ENCODE results near the gene DBNDD1.
A peak's percentile ranks its signal among the peaks of the same experiment; 100 is the strongest.

DBNDD1 gene

DNA sequence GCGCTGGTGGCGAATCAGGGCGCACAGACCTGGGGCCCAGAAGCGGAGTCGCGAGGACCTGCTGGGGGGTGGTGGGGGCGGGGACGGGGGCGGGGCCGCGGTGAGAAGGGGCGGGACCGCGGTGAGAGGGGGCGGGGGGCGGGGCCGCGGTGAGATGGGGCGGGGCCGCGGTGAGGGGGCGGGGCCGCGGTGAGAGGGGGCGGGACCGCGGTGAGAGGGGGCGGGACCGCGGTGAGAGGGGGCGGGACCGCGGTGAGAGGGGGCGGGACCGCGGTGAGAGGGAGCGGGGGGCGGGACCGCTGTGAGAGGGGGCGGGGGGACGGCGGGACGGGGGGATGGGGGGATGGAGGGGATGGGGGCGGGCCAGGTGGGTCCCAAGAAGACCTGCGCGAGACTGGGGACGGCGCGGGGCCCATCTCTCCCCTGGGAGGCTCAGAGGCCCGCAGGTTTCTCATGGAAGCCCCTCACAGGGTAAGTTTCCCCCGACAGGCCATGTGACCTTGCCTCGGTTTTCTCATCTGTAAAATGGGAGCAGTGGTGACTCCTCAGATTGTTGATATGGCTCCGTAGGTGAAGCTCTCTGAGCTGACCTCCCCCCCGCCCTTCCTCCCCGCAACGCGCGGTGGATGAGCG, 28.6 kb upstream of the DBNDD1 start:
- Histone ChIP-seq H3K79me2 (ENCODE audit: control insufficient read depth, insufficient read depth, low read length, unreplicated experiment) (no peaks in the 10 kb centered on the region), H2AFZ (ENCODE audit: low read length, unreplicated experiment) (peak overlapping the region; percentile 81), H3K4me3 (ENCODE audit: low read depth, low read length) (peak overlapping the region; percentile 63), H3K4me1 (ENCODE audit: control insufficient read depth, insufficient read depth, low read length, unreplicated experiment) (peaks cover 15% of the 10 kb centered on the region), H3K27me3 (ENCODE audit: insufficient read depth, low read length) (no peaks in the 10 kb centered on the region), H3K27ac (ENCODE audit: low read depth, low read length) (no peak overlapping the region), H3K36me3 (ENCODE audit: insufficient read depth, low read length) (no peaks in the 10 kb centered on the region)

DNA sequence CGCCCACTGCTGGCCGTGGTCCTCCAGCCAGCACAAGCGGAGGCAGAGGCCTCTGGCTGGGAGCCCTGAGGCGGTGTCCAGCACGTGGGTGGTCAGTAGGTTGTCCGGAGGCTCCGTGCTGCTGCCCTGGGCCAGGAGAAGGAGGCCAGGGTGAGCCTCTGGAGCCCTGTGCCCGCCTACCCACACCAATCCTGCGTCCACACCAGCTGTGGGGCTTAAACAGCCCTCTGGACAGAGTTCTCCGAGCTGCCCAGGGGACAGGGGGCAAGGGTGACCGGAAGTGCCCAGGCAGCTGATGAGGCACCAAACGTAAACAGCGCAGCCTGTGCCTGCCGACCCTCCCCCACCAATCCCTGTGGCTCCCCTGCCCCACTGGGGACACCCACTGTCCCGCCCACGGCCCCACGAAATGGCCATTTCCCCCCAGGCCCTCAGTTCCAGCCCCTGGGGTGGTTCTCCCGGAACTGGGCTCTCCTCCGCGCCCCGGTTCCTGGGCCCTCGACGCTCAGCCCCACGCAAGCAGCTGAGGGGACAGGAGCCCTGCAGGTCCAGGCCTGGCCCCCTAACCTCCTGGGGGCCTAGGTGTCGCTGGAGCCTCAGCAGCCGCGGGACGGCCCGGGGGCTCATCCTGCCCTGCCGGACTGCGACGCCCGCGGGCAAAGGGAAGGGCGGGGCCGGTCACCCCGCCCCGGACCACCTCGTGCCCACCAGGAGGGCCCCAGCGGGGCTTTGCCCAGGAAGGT, 27.9 kb upstream of the DBNDD1 start:
- no peaks in the 10 kb centered on the region for H3K79me2 ChIP-seq (ENCODE audit: control insufficient read depth, insufficient read depth, low read length, unreplicated experiment)
- peak overlapping the region; percentile 81 for H2AFZ ChIP-seq (ENCODE audit: low read length, unreplicated experiment)
- no peaks in the 10 kb centered on the region for H3K27me3 ChIP-seq (ENCODE audit: insufficient read depth, low read length)
- peaks cover 15% of the 10 kb centered on the region for H3K4me1 ChIP-seq (ENCODE audit: control insufficient read depth, insufficient read depth, low read length, unreplicated experiment)
- H3K36me3 ChIP-seq (ENCODE audit: insufficient read depth, low read length), result no peaks in the 10 kb centered on the region
- no peak overlapping the region; the same call in 1 of the 2 replicates for H3K27ac ChIP-seq (ENCODE audit: low read depth, low read length)
- H3K4me3 ChIP-seq (ENCODE audit: low read depth, low read length), result peak overlapping the region; percentile 63

DNA sequence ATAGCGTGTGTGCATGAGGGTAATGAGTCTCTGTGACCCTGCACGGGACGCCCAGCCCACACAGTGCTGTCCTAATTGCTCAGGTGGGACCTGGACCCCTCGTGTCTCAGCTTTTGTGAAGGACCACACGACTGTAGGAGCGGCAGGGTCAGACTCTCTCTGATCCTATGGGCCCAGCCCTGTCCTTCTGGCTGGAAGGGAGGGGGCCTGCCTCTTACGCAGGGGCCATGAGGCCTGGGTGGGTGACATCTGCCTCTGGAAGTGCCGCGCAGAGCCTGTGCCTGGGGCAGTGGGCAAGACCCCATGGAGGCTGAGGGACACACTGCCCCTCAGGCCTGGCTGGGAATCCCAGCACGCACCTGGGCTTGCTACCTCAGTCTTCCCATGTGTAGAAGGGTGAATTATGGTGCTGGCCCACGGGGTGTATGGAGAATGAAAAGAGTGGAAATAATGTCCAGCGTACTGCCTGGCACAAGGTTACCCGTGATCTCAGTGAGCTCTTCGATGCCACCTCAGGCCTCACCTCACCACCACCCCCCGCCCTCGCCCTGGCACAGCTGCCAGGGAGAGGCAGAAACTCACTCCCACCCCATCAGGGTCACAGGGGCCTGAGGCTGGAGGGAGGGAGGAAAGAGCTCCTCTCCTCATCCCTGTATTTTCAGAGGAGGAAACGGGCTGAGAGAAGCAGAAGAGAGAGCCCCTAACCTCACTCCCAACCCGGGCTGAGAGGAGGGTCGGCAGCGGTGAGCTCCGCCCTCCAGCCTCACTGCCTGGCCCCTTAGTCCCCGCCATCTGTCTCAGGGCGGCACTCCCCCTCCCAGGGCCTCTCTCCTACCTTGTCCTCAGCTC, 27.1 kb upstream of the DBNDD1 start:
- Histone ChIP-seq H3K79me2 (ENCODE audit: control insufficient read depth, insufficient read depth, low read length, unreplicated experiment) (no peaks in the 10 kb centered on the region), H2AFZ (ENCODE audit: low read length, unreplicated experiment) (peak overlapping the region; percentile 81), H3K27ac (ENCODE audit: low read depth, low read length) (no peak overlapping the region), H3K36me3 (ENCODE audit: insufficient read depth, low read length) (no peaks in the 10 kb centered on the region), H3K4me1 (ENCODE audit: control insufficient read depth, insufficient read depth, low read length, unreplicated experiment) (peaks cover 15% of the 10 kb centered on the region), H3K27me3 (ENCODE audit: insufficient read depth, low read length) (no peaks in the 10 kb centered on the region), H3K4me3 (ENCODE audit: low read depth, low read length) (peak overlapping the region; percentile 63)

DNA sequence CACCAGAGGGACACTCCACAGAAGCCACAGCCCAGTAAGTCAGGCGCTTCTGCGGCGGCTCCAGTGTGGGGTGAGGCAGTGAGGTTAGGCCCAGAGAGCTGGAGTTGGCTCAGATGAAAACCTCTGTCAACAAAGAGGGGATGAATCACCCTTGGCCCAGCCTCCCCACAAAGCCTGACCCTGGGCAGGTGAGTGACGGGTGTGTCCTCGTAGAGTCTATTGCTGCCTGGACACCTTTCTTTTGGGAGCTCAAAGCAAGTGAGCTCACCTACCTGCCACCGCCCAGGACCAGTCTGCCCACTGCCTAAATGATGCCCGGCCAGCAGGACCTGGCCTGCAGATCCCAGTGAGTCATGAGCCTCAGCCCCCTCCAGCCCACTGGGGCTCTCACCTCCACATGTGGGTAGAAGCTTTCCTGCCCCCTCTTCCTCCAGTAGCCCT, 24.9 kb upstream of the DBNDD1 start:
- no peaks in the 10 kb centered on the region for H3K79me2 ChIP-seq (ENCODE audit: control insufficient read depth, insufficient read depth, low read length, unreplicated experiment)
- no peak overlapping the region for H3K4me3 ChIP-seq (ENCODE audit: low read depth, low read length)
- H3K27ac ChIP-seq (ENCODE audit: low read depth, low read length), result no peak overlapping the region
- H3K27me3 ChIP-seq (ENCODE audit: insufficient read depth, low read length), result no peaks in the 10 kb centered on the region
- 0 out of 2 replicates have a peak, but pooled peaks cover 2% of the 10 kb centered on the region for H3K36me3 ChIP-seq (ENCODE audit: insufficient read depth, low read length)
- H2AFZ ChIP-seq (ENCODE audit: low read length, unreplicated experiment), result no peak overlapping the region
- H3K4me1 ChIP-seq (ENCODE audit: control insufficient read depth, insufficient read depth, low read length, unreplicated experiment), result peaks cover 15% of the 10 kb centered on the region

DNA sequence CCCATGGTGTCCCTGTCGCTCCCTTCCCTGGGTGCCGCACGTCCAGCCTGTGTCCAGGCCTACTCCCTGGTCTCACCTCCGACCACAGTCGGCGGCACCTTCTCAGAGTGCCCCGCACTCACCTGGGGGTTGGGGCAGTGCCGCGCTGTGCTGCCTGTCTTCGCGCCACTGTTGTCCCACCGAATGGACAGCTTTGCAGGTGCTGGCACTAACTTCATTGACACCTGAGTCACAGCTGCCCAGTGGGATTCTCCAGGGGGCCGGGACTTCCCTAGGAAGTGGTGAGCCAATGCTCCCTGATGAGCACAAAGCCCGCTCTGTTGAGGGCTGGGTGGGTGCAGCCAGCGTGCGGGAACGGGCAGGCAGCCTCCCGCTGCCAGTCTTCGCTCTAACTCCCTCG, 24.3 kb upstream of the DBNDD1 start:
- Histone ChIP-seq H3K4me3 (ENCODE audit: low read depth, low read length) (no peak overlapping the region), H3K27me3 (ENCODE audit: insufficient read depth, low read length) (no peaks in the 10 kb centered on the region), H3K79me2 (ENCODE audit: control insufficient read depth, insufficient read depth, low read length, unreplicated experiment) (no peaks in the 10 kb centered on the region), H3K36me3 (ENCODE audit: insufficient read depth, low read length) (0 out of 2 replicates have a peak, but pooled peaks cover 2% of the 10 kb centered on the region), H3K4me1 (ENCODE audit: control insufficient read depth, insufficient read depth, low read length, unreplicated experiment) (peaks cover 15% of the 10 kb centered on the region), H2AFZ (ENCODE audit: low read length, unreplicated experiment) (no peak overlapping the region), H3K27ac (ENCODE audit: low read depth, low read length) (no peak overlapping the region)

DNA sequence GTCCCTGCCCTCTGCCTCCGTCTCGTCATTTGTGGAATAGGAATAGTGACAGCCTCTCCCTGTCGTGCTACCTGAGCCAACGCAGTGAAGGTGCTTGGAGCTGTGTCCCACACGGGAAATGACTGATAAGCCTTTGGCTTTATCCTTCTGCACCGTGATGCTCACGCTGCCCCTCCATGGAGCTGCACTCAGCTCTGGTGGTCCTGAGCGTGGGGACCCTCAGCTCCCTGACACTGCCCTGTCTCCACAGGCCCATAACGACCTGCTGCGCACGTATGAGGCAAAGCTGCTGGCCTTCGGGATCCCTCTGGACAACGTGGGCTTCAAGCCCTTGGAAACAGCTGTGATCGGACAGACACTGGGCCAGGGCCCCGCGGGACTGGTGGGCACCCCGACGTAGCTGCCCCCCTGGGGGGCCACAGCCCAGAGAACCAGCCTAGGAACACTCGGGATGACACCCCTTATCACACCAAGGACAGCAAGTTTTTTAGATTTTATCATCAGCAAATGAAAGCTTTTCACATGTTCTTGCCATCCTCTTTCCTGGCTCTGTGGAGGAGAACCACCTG, 23.8 kb upstream of the DBNDD1 start:
- no peak overlapping the region for H2AFZ ChIP-seq (ENCODE audit: low read length, unreplicated experiment)
- H3K27ac ChIP-seq (ENCODE audit: low read depth, low read length), result no peak overlapping the region
- H3K27me3 ChIP-seq (ENCODE audit: insufficient read depth, low read length), result no peaks in the 10 kb centered on the region
- H3K4me1 ChIP-seq (ENCODE audit: control insufficient read depth, insufficient read depth, low read length, unreplicated experiment), result peaks cover 15% of the 10 kb centered on the region
- no peaks in the 10 kb centered on the region for H3K79me2 ChIP-seq (ENCODE audit: control insufficient read depth, insufficient read depth, low read length, unreplicated experiment)
- H3K36me3 ChIP-seq (ENCODE audit: insufficient read depth, low read length), result 0 out of 2 replicates have a peak, but pooled peaks cover 2% of the 10 kb centered on the region
- H3K4me3 ChIP-seq (ENCODE audit: low read depth, low read length), result no peak overlapping the region

DNA sequence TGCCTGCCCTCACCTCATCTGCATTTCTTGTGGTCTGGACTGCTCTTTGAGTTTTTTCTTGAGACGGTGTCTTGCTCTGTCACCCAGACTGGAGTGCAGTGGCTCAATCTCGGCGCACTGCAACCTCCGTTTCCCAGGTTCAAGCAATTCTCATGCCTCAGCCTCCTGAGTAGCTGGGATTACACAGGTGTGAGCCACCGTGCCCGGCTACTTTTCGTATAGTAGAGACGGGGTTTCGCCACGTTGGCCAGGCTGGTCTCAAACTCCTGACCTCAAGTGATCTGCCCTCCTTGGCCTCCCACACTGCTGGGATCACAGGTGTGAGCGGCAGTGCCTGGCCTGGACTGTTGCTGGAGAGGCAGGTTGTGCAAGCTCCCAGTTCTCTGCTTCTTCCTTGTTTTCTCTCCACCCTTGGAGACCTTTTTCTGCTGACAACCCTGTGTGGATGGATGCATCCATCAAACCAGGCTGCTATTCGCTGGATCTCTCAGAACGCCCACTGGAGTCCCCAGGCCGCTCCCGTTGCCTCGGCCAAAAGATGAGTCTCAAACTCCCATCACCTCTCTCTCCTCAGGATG, 22.7 kb upstream of the DBNDD1 start:
- Histone ChIP-seq H3K4me1 (ENCODE audit: control insufficient read depth, insufficient read depth, low read length, unreplicated experiment) (peaks cover 10% of the 10 kb centered on the region), H3K79me2 (ENCODE audit: control insufficient read depth, insufficient read depth, low read length, unreplicated experiment) (no peaks in the 10 kb centered on the region), H3K4me3 (ENCODE audit: low read depth, low read length) (no peak overlapping the region), H3K27me3 (ENCODE audit: insufficient read depth, low read length) (no peaks in the 10 kb centered on the region), H3K36me3 (ENCODE audit: insufficient read depth, low read length) (0 out of 2 replicates have a peak, but pooled peaks cover 2% of the 10 kb centered on the region), H3K27ac (ENCODE audit: low read depth, low read length) (no peak overlapping the region), H2AFZ (ENCODE audit: low read length, unreplicated experiment) (no peak overlapping the region)

DNA sequence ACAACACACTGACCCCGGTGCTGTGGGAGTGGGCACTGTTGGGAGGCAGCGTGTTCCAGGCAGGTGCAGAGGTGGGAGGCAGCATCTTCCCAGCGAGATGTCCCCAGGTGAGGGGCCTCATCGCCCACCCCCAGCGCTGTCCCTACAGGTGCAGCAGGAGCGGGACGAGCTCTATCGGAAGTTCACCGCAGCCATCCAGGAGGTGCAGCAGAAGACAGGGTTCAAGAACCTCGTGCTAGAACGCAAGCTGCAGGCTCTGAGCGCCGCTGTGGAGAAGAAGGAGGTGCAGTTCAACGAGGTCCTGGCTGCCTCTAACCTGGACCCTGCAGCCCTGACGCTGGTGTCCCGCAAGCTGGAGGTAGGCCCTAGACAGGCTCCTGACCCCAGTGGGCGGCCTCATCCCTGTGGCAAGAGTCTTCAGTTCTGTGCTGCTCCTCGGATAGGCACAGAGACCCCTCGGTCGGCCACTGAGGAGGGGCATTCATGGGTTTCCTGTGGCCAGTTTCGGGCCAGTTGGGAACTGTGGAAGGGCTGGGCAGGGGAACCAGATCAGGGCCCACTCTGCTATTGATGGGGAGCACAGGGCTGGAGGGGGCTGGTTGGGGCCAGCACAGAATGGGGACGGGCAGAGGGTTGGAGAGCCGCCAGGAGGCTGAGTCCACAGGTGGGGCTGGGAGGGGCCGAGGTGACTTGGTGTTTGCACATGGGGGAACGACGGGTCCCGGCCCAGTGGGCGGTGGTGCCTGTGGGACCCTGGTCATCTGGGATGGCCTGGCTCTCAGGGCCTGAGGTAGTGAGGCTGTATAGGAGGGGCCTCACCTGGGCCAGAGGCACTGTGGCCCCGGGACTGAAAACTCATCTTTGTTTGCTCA, 21.1 kb upstream of the DBNDD1 start:
- no peaks in the 10 kb centered on the region for H3K79me2 ChIP-seq (ENCODE audit: control insufficient read depth, insufficient read depth, low read length, unreplicated experiment)
- no peaks in the 10 kb centered on the region for H3K27me3 ChIP-seq (ENCODE audit: insufficient read depth, low read length)
- peaks cover 10% of the 10 kb centered on the region; the same call in 1 of the 2 replicates for H3K36me3 ChIP-seq (ENCODE audit: insufficient read depth, low read length)
- H3K4me1 ChIP-seq (ENCODE audit: control insufficient read depth, insufficient read depth, low read length, unreplicated experiment), result no peaks in the 10 kb centered on the region
- no peak overlapping the region for H2AFZ ChIP-seq (ENCODE audit: low read length, unreplicated experiment)
- H3K4me3 ChIP-seq (ENCODE audit: low read depth, low read length), result no peak overlapping the region
- no peak overlapping the region for H3K27ac ChIP-seq (ENCODE audit: low read depth, low read length)

DNA sequence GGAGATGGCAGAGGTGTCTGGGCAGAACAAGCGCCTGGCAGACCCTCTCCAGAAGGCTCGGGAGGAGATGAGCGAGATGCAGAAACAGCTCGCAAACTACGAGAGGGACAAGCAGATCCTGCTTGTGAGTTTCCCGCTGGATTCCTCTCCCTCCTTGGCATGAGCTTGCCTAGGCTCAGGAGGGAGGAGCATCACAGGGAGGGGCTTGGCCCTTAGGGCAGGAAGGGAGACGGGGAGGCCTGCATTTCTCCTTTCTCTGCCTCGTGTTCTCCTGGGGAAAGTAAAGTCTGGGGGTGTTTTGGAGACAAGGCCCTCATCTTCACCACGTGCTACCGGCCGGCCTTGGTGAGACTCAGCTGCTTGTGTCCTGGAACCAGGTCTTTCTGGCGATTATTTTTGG, 18.0 kb upstream of the DBNDD1 start:
- Histone ChIP-seq H2AFZ (ENCODE audit: low read length, unreplicated experiment) (no peak overlapping the region), H3K27ac (ENCODE audit: low read depth, low read length) (no peak overlapping the region), H3K4me1 (ENCODE audit: control insufficient read depth, insufficient read depth, low read length, unreplicated experiment) (no peaks in the 10 kb centered on the region), H3K27me3 (ENCODE audit: insufficient read depth, low read length) (no peaks in the 10 kb centered on the region), H3K4me3 (ENCODE audit: low read depth, low read length) (no peak overlapping the region), H3K36me3 (ENCODE audit: insufficient read depth, low read length) (peaks cover 10% of the 10 kb centered on the region; the same call in 1 of the 2 replicates), H3K79me2 (ENCODE audit: control insufficient read depth, insufficient read depth, low read length, unreplicated experiment) (no peaks in the 10 kb centered on the region)
